Endothelial cell of umbilical vein (primary cell): ENCODE data around the gene STKLD1.

Experiments used
- CTCF ChIP-seq, 2 donors: IDR thresholded peaks; 1 replicate in 1 of 2; 2 replicates in 1 of 2; pipeline ENCODE4 v1.5.1; 2011; ENCODE audit warnings: low read length in 2 of 2, mild to moderate bottlenecking in 2 of 2, moderate library complexity in 2 of 2, control low read depth in 1 of 2, inconsistent platforms in 1 of 2, low read depth in 1 of 2; ENCODE audit not compliant: insufficient read depth in 1 of 2; ENCODE audit errors: extremely low read depth in 1 of 2
- EZH2 ChIP-seq: IDR thresholded peaks from 2 replicates; pipeline ENCODE4 v1.6.1; 2012; ENCODE audit warnings: borderline replicate concordance, low read depth, mild to moderate bottlenecking, moderate library complexity, low read length, inconsistent platforms; ENCODE audit not compliant: severe bottlenecking
- FOS ChIP-seq: IDR thresholded peaks from 2 replicates; pipeline ENCODE4 v1.6.1; 2011; ENCODE audit warnings: mild to moderate bottlenecking, low read length, moderate library complexity, borderline replicate concordance; ENCODE audit not compliant: insufficient read depth
- GATA2 ChIP-seq: IDR thresholded peaks from 2 replicates; pipeline ENCODE4 v1.7.0; 2011; ENCODE audit warnings: low read depth, mild to moderate bottlenecking, moderate library complexity, mixed read lengths, low read length; ENCODE audit not compliant: insufficient read length, insufficient read depth
- JUN ChIP-seq: IDR thresholded peaks from 2 replicates; pipeline ENCODE4 v1.6.1; 2011; ENCODE audit warnings: borderline replicate concordance, low read depth; ENCODE audit not compliant: insufficient read length, insufficient read depth
- MAX ChIP-seq: IDR thresholded peaks from 2 replicates; pipeline ENCODE4 v1.6.1; 2011; ENCODE audit not compliant: insufficient read depth, insufficient read length
- MYC ChIP-seq: IDR thresholded peaks from one replicate; pipeline ENCODE4 v1.6.1; 2011; ENCODE audit warnings: mild to moderate bottlenecking, low read depth, low read length
- POLR2A ChIP-seq: IDR thresholded peaks from 2 replicates; pipeline ENCODE4 v1.6.1; 2012; ENCODE audit warnings: low read depth, mild to moderate bottlenecking, control low read depth, low read length
- POLR2AphosphoS5 ChIP-seq: IDR thresholded peaks from 2 replicates; pipeline ENCODE4 v1.6.1; 2012; ENCODE audit warnings: low read depth, mild to moderate bottlenecking, control low read depth, low read length, moderate library complexity; ENCODE audit not compliant: insufficient read depth

DNA sequence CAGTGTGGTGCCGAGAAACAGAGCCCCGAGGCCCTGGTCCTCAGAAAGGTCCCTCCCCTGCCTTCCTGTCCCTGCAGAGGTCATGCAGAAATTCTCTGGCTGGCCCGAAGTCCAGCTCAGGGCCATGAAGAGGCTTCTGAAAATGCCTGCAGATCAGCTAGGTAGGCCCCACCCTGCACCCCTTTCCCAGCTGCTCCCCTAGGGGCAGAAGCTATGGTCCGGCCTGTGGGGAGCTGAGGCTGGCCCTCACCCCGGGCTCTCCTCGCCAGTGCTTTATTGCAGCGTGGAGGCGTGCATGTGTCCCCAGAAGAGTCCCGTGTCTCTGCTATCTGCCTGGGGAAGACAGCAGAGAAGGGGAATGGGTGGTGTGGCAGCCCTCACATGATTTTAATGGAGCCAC, 21.7 kb downstream of the STKLD1 start:
- TF ChIP-seq EZH2: no peak
- TF ChIP-seq CTCF (IDR thresholded peaks at IDR 0.05; ENCODE audit: extremely low read depth in 1 of 2, insufficient read depth in 1 of 2, low read depth in 1 of 2, low read length in 2 of 2): no peak
- TF ChIP-seq POLR2AphosphoS5: no peak
- TF ChIP-seq POLR2A: no peak
- TF ChIP-seq MAX: no peak
- no peak for TF ChIP-seq JUN
- no peak for TF ChIP-seq FOS
- no peak for TF ChIP-seq MYC
- no peak for TF ChIP-seq GATA2
